Astrocyte of the cerebellum (primary cell): ENCODE data around the gene GSTT2B.
"Not testable (repeated sequence)": the region's sequence is repeated elsewhere in the genome, so short reads cannot be mapped to it uniquely, and the experiment has no call there.

Experiments used
- DNase-seq: peaks from one replicate; pipeline ENCODE4 v3.0.0-alpha.2; 2011; ENCODE audit warnings: low read depth
- H3K4me3 ChIP-seq: 2 replicates; pipeline ENCODE4 v1.5.1; 2011; ENCODE audit warnings: mild to moderate bottlenecking, low read depth, low read length, moderate library complexity
- CTCF ChIP-seq: IDR thresholded peaks from 2 replicates; pipeline ENCODE4 v1.5.1; 2012; ENCODE audit warnings: low read length, low read depth, moderate library complexity, mild to moderate bottlenecking; ENCODE audit errors: missing control alignments
- in situ Hi-C: cut with HindIII; loops from 2 replicates; pipeline ENCODE4 v1.10.0; 2017; ENCODE audit warnings: low sequenced_read_pairs

The GSTT2B gene

GRCh38 chr22:24001314-24001713 lies 40.3 kb upstream of the GSTT2B start:
- TF ChIP-seq CTCF: no peak
- no peak for DNase-seq
- in situ Hi-C loops: no loop called here

GRCh38 chr22:23999779-24000178 lies 38.8 kb upstream of the GSTT2B start:
- in situ Hi-C loops: not testable (repeated sequence)

More at GRCh38 chr22:24001314-24001713, 40.3 kb upstream of the GSTT2B start:
- no peak overlapping the region for H3K4me3 ChIP-seq

GRCh38 chr22:23997092-23997491 lies 36.1 kb upstream of the GSTT2B start:
- in situ Hi-C loops: no loop called here
- DNase-seq: no peak
- TF ChIP-seq CTCF: no peak
- no peak overlapping the region for H3K4me3 ChIP-seq

More at GRCh38 chr22:23999779-24000178, 38.8 kb upstream of the GSTT2B start:
- not testable (repeated sequence) for DNase-seq, H3K4me3 ChIP-seq

GRCh38 chr22:23993581-23994177 lies 32.7 kb upstream of the GSTT2B start:
- in situ Hi-C loops, DNase-seq: not testable (repeated sequence)

GRCh38 chr22:23993080-23993479 lies 32.1 kb upstream of the GSTT2B start:
- in situ Hi-C loops, DNase-seq, H3K4me3 ChIP-seq: not testable (repeated sequence)

More at GRCh38 chr22:23993581-23994177, 32.7 kb upstream of the GSTT2B start:
- H3K4me3 ChIP-seq: not testable (repeated sequence)

- DNase-seq, in situ Hi-C loops, H3K4me3 ChIP-seq: not testable (repeated sequence)
Observed at GRCh38 chr22:23989583-23990244, 28.7 kb upstream of the GSTT2B start.

GRCh38 chr22:23986538-23987178 lies 25.7 kb upstream of the GSTT2B start:
- in situ Hi-C loops, DNase-seq, H3K4me3 ChIP-seq: not testable (repeated sequence)

GRCh38 chr22:23986089-23986488 lies 25.1 kb upstream of the GSTT2B start:
- H3K4me3 ChIP-seq, DNase-seq, in situ Hi-C loops: not testable (repeated sequence)

- TF ChIP-seq CTCF: peak; percentile 76
- in situ Hi-C loops: no loop called here
- peak; percentile 22 for DNase-seq
- no peak overlapping the region for H3K4me3 ChIP-seq
Observed at GRCh38 chr22:23984430-23984829, 23.4 kb upstream of the GSTT2B start.

GRCh38 chr22:23980567-23980966 lies 19.6 kb upstream of the GSTT2B start:
- H3K4me3 ChIP-seq, in situ Hi-C loops: not testable (repeated sequence)

GRCh38 chr22:23979557-23980240 lies 18.7 kb upstream of the GSTT2B start, which contains the start of gene GSTT2:
GSTT2 (plus strand) TSS chr22:23980134.
- in situ Hi-C loops, H3K4me3 ChIP-seq, DNase-seq: not testable (repeated sequence)

More at GRCh38 chr22:23980567-23980966, 19.6 kb upstream of the GSTT2B start:
- not testable (repeated sequence) for DNase-seq

GRCh38 chr22:23977304-23977703 lies 16.3 kb upstream of the GSTT2B start:
- H3K4me3 ChIP-seq, DNase-seq, in situ Hi-C loops: not testable (repeated sequence)

GRCh38 chr22:23974836-23975352 lies 13.9 kb upstream of the GSTT2B start:
- DNase-seq, H3K4me3 ChIP-seq, in situ Hi-C loops: not testable (repeated sequence)
